DMS53 treated with DMSO at 0.1 percent for 48 hours (cell line): Measurements from ENCODE around the gene MEOX1.

ENCODE experiments used
- DNase-seq: peaks from one replicate; lab custom pipeline; 2025; ENCODE audit not compliant: unreplicated experiment; lab: John Stamatoyannopoulos, UW

MEOX1 gene

DNA sequence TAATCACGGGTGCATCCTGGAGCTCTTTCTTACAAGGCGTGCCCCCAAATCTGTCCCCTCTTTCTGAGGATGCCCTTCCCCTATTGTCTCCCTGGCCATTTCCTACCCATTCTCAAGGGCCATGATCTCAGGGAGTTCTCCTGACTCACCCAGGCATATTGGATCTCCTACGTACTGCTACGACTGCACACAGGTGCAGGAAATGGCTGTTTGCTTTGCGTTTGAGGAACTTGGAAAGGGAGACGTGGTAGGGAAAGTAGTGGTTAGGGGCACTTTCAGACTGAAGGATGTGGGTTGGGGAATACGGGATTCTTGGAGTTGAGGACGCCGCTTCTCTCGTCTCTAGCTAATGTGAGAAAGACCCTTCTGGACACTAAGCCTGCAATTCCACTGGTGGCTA is 18.7 kb upstream of the MEOX1 start:
- peak; percentile 19 for DNase-seq

DNA sequence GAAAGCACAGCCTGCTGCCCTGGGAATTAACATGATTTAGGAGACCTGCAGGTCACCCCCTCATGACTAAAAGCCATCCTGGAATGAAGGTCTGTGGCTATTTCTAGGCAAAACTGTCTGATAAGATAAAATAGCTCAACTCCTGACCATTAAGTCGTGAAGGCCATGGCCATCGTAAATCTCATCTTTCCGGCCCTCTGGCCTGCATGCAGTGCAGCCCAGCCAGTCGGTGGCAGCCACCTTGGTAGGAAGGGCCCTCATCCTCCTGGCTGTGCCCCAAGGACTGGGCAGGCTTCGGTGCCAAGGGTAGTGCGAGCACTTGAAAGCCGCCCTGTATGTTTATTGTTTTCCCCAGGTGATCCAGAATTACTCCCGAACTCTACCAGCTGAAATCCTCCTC is 18.2 kb upstream of the MEOX1 start:
- no peak for DNase-seq

DNA sequence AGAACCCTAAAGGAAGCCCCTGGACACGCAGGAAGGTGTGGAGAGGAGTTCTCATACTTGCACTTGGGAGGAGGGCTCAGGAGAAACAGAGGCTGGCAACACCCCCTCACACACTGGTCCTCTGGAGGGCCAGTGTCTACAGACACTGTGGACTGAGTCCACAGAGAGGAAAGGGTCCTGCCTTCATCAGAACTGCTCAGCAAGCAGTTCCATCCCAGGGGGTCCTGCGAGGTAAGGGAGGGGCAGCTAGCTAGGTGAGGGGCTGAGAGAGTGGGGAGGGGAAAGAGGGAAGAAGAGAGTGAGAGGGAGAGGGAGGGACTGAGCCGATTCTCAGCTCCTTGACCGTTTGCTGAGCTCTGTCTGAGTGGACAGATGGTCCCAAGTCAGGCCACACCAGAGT is 17.7 kb upstream of the MEOX1 start:
- no peak for DNase-seq

DNA sequence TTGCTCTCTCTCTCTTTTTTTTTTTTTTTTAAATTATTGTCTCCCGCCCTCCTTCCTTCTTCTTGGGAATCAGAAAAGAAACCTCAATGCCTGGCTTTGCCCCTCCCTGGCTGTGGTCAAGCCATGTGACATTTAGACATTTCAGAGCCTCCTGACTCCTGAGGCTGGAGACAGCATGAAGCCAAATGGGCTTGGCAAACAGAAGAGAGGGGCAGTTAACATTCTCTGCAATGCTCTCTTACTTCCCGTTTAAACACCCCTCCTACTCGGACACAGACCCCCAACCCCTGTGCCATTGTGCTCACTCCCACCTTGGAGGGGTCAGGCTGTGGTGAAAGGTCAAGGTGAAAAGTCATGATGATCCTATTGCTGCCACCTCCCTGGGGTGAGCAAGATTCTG is 14.7 kb upstream of the MEOX1 start:
- DNase-seq: no peak

DNA sequence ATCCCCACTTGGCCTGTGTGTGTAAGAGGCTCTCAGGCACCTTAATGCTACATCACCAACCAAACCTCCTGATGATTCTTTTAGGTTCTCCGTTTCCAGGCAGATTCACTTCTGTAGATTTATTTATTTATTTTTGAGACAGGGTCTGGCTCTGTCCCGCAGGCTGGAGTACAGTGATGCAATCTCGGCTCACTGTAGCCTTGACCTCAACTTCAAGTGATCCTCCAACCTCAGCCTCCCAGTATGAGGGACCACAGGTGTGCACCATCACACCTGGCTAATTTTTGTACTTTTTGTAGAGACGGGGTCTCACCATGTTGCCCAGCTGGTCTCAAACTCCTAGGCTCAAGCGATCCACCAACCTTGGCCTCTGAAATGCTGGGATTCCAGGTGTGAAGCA is 12.7 kb upstream of the MEOX1 start:
- no peak for DNase-seq

DNA sequence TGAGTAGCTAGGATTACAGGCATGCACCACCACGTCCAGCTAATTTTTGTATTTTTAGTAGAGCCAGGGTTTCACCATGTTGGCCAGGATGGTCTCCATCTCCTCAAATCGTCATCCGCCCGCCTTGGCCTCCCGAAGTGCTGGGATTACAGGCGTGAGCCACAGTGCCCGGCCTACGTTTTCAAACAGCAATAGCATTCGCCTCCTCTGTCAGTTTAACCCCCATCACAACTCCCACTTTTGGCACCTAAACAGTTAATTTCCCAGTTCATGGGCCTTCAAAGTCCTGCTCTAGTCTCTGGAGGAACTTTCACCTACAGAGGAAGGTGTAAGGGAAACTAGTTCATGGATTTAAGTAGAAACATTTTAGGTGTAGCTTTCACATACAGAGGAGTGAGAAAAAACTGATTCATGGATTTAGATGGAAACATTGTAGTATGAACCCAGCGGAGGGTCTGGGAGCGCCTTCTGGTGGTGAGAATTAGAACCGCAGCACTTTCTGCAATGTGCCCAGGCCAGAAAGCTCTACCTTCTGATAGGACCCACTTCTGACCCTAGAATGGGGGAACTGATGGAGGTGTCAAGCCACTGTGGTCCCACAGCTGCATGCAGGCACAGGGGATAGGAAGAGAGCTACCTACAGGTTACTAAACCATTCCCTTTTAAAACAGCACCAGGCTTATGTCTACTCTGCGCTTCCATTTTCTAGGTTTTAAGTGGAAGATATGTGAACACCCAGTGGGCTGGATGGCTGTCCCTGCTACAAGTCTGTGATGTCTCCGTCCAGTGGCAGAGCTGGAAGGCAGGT is 12.0 kb upstream of the MEOX1 start:
- peak; percentile 71 for DNase-seq

DNA sequence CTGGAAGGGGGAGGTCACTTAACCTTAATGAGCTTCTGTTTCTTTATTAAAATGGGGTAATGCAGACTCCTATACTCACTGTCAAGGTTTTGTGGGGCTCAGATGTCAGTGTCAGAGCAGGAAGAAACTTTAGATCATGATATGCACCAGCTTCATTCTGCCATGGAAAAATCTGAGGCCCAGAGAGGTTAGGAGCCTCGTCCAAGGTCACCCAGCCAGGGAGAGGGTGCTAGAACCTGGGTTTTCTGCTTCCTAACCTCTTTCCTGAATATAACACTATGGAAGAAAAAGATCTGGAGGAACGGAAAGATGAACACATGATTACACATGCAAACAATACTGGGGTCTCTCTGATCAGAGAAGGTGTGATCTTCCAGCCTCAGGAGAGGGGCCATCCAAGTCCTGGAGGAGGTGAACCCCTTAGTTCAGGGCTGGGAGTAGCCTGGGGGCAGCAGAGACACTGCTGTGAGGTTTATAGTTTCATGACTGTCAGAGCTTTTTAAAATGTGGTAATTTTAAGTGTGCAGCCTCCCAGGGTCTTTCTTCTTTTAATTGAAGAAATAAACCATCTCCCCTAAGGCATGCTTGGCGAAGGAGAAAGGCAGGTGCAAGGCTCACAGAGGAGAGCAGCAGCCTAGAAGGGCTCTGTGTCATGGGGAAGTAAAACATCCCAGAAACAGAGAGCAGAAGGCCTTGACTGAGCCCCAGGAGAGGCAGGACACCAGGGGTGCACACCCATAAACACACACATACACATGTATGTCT is 10.2 kb upstream of the MEOX1 start:
- no peak for DNase-seq

DNA sequence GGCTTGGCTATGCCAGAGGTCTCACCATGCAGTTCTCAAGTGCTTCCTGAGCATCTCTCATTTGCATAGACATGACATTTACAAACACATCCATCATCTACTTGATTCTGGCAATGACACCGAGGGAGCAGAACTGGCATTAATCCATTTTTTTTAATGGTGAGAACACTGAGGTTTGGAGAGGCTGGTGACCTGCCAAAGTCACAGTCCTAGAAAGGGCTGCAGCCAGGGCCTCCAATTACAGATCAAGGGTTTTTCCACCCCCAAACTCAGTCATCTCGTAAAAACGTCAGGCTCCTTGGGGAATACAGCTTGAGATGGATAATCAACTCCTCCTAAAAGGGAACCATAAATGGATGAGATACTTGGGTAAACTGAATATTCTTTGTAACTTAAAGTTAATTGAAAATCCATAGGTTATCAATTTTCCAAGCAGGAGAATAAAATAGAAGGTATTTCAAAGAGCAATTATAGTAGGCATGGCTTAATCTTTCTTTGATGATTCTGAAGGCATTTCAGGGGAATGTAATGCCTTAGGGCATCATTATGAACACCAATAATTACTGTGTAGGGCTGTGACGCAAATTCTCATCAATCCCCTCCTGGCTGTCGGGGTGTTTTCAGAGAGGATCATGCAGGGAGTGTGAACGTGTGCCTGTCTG is 9.4 kb upstream of the MEOX1 start:
- peak; percentile 31 for DNase-seq

DNA sequence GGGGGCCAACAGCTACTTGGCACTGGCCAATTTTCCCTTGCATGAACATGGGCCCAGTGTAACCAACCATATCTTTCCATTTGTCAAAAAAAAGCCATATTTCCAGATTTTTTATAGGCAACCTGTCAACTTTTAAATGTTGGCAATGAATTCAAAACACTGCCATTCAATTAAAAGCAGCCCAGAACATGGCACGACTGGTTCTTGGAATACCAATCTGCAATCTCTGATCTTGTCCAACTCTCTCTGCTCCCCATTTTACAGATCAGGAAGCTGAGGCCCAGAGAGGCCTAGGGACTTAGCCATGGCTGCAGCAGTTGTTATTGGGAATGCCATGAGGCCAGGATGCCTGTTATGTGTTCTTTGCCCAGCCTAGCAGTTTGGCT is 8.9 kb upstream of the MEOX1 start:
- DNase-seq: no peak

DNA sequence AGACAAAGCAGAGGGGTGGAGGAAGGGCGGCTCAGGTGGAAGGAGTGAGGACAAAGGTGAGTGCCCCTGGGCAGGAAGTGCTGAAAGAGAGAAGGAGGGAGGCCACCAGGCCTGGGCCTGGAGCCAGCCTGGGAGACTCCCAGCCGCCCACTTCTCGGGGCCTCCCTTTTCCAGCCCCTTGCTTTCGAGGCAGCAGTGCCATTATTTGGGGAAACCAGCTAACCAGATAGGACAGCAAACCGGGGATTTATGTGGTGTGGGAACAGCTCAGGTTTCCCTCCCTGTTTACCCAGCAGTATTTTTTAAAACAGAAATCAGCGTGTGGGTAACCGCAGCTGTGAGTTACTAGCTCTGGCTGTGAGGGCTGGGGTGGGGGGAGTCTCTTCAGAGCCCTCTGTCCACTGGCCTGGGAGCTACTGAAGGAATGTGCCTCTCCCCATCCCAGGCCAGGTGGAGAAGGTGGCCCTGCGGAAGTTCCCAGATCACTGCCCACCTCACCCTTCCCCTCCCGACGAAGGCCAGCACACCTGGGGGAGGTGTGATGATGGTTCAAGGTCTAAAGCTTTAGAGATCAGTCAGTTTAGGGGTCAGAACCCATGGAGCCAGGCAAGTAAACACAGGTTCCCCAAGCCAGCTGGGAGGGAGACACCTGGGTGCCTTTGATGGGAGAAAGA is 8.4 kb upstream of the MEOX1 start:
- DNase-seq: no peak

DNA sequence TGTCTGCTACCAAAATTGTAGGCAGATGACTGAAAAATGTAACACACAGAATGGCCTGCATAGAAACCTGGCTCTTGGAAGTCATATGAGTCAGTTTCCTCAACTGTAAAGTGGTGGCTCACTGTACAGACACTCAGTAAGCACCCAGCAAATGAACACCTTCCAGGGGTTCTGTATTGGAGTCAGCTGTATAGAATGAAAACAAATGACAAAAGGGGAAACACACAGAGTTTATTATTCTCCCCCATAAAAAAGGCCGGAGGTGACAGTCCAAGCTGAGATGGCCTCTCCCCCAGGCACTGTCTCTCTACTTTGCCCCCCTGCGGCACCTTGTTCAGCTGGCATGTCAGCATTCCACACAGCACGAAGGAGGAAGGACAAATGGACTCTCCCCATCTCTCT is 6.2 kb upstream of the MEOX1 start:
- DNase-seq: no peak

DNA sequence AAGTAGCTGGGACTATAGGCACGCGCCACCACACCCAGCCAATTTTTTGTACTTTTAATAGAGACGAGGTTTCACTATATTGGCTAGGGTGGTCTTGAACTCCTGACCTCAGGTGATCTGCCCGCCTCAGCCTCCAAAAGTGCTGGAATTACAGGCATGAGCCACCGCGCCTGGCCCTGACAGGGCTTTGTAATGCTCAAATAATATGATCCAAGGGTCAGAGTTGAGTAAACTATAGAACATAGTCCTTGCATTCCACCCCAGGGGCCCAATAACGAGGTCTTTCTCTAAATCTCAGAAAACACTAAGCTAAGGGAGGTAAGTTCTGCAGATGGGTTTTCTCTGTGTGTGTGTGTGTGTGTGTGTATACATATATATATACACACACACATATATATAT is 5.8 kb upstream of the MEOX1 start:
- no peak for DNase-seq

DNA sequence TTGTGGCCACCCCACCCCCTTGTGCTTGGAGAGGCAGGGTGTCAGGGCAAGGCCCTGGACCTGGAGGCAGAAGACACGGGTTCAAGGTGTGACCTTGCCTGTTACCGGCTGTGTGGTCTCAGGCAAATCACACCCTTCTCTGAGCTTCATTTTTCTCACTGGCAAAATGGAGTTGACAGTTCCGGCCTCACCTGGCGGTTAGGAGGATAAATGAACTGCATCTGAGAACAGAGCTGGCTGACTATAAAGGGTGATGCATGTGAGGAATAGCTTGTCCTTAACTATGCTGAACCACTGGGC is 4.2 kb upstream of the MEOX1 start:
- no peak for DNase-seq

DNA sequence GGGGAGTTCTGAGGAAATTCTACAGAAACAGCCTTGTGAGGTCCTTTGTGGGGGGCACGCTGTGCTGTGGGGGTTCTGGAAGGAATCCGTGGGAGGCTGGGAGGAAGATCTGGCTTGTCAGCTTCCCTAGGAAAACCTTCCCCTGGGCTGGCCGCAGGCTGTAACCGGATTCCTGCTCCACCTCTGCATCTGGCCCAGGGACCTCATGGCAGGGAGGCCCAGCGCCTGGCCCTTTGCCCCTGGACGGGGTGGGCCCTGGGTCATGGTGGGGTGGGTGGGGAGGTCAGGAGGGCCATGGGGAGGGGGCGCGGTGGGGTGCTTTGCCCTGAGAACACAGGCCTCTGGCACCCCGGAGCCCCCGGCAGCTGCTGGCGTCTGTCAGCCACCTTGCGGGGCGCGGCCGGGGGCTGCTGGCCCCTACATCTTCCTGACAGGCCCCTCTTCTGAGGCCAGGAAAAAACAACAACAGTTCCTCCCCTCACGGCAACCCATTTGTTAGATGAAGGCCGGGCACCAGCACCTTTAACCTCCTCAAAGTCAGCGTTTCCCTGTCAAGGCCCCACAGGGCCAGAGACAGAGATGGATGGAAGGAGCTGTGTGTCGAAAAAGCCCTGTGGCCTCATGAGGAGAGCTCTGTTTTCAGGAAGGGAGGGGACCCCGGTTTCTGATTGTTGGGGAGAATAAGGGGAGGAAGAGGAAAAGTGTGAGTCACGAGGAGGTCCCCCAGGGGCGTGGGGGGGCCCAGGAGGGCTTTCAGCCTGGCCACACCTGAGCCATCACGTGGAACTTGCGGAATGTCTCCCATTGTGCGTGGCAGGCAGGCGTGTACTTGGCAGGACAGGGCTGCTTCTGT is 3.6 kb upstream of the MEOX1 start:
- DNase-seq: no peak

DNA sequence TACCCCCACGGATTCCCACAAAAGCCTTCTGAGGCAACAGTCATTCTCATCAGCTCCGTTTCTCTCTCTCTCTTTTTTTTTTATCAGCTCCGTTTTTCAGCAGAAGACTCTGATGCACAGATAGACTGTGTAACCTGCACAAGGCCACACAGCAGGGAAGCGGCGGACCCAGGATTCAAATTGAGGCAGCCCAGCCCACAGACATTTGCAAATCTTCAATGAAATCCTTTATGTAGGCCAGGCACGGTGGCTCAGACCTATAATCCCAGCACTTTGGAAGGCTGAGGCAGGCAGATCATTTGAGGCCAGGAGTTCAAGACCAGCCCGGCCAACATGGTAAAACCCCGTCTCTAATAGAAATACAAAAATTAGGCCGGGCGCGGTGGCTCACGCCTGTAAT is 2.4 kb upstream of the MEOX1 start:
- no peak for DNase-seq

DNA sequence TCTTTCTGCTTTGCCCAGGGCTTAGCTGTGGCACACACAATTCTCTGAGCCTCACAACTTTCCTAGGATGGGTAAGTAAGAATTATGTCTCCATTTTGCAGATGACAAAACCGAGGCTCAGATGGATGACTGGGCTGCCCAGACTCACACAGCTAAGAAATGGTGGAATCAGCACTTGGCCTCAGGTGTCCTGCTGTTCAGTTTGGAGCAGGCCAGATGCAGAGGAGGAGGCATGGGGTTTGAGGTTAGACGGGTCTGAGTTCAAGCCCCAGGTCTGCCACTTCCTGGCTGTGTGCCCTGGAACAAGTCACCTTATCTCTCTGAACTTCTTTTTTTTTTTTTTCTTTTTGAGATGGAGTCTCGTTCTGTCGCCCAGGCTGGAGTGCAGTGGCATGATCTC is 1.7 kb upstream of the MEOX1 start:
- no peak for DNase-seq

DNA sequence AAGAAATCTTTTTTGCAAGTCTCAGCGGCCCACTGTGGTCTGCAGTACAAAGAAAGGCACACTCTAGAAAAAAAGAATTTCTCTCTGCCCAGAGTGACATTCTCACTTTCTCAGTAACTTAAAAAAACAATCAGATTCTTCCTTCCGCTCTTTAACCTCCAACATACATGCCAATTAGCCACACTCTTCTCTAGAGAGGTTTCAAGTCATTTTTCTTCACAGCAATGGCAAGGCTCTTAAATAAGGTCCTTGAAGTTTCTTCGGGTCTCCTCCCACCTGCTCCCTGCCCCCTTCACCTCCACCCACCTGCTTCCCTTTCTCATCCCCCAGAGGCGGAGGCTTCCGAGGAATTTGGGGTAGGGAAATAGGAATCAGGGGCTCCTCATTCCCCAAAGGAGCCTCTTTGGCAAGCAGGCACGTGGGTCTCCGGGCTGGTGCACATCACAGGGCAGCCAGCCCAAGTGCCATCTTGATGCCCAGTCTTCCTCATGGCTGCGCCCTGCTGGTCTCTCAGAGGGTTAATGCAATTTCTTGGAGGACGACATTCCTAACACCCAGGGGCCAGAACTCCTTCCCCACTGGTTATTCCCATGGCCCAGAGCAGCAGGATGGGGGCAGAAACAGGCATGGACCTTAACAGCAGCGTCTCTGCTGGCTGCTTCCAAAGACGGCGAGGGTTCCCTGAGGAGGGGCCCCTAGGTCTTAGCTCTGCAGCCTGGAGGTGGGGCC is 855 bp upstream of the MEOX1 start:
- no peak for DNase-seq

DNA sequence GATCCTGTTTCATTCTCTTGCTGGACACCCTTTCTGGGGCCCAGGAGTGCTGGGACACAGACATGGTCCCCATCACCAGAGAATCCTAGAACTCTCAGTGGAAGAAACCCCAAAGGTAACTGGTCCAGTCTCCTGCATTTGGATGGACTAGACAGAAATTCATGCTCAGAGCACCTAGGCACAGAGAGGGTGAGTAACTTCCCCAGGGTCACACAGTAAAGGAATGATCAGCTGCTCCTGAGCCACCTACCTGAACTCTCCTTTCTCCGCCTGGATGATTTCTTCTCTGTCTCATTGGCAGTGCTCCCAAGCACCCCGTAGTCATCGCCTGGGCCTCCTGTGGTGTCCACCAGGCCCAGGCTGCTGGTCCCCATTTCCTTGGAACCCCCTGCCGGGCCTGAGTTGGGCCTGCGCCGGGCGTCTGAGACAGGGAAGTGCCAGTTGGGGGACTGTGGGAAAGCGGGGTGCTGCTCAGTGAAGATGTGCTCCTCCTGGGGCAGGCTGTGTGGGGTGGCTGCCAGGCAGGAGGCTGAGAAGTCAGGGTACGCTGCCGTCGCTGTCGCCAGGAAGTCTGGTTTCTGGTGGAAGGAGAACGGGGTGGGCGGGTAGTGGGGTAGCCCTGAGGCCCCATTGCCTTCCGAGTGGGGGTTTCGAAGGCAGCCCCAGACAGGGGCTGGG is 767 bp downstream of the MEOX1 start:
- DNase-seq: no peak

DNA sequence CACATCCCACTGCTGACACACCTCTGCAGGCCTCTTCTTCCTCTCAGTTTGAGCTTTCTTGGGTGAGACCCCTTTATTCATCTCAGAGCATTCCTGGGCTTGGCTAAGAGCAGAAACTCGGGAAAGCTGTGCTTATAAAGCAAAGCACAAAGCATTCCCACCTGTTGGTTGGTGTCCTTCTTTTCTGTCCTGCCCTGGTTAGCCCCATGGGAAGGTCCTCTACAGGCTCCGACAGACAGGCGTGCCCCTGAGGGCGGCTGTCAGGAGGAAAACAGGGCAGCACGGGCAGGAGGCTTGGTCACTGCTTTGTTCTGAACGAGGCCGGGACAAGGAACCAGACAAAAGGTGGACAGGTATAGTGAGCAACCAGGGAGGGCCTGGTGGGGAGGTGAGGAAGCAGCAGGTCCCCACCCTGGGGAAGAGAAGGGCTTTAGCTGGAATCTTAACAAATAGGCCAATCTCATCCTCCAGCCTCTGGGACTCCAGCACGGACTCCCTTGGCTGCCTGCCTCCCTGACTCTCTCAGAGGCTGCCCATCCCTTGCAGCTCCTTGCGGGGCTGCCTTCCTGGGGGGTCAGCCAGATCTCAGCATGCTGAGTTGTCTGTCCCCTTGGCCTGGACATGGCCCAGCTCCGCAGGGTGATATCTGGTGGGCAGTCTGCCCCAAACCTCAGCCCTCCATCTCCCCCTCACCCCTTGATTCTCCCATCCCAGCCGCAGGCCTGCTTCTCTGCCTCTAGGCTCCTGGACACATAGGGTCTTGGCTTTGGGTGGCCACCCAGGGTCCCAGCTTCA is 1.7 kb downstream of the MEOX1 start:
- no peak for DNase-seq
